Esophagus (tissue), 2 donors: ENCODE data around the gene PCID2. TPM values are rescaled to one million over a fixed set of nuclear protein-coding genes. Genes with fewer than 3 reads are reported as not detected.

ENCODE experiments used
- H3K27ac ChIP-seq, 2 donors: one replicate each; pipeline ENCODE4 v1.5.1; 2013; ENCODE audit warnings: low read depth in 2 of 2, mild to moderate bottlenecking in 2 of 2, inconsistent platforms in 1 of 2, low read length in 1 of 2, moderate library complexity in 1 of 2
- H3K27me3 ChIP-seq, 2 donors: one replicate each; pipeline ENCODE4 v1.6.1; 2013; ENCODE audit warnings: low read length in 2 of 2, control low read depth in 1 of 2, mild to moderate bottlenecking in 1 of 2; ENCODE audit not compliant: insufficient read depth in 2 of 2, control insufficient read depth in 1 of 2
- H3K36me3 ChIP-seq, 2 donors: one replicate each; pipeline ENCODE4 v1.6.1; 2013; ENCODE audit warnings: low read length in 1 of 2; ENCODE audit not compliant: control insufficient read depth in 2 of 2, insufficient read depth in 2 of 2
- H3K4me1 ChIP-seq, 2 donors: one replicate each; pipeline ENCODE4 v1.6.1; 2013; ENCODE audit warnings: low read length in 1 of 2; ENCODE audit not compliant: control insufficient read depth in 2 of 2, insufficient read depth in 2 of 2
- H3K4me3 ChIP-seq, 2 donors: one replicate each; pipeline ENCODE4 v1.5.1; 2013; ENCODE audit warnings: low read length in 2 of 2, mild to moderate bottlenecking in 2 of 2, low read depth in 1 of 2, moderate library complexity in 1 of 2
- H3K9me3 ChIP-seq, 2 donors: one replicate each; pipeline ENCODE4 v1.6.1; 2013; ENCODE audit warnings: mild to moderate bottlenecking in 2 of 2, low read depth in 1 of 2, low read length in 1 of 2, moderate library complexity in 1 of 2; ENCODE audit not compliant: control insufficient read depth in 2 of 2, insufficient read depth in 1 of 2
- whole genome bisulfite sequencing, 2 donors: extraction: QIAGEN DNeasy Blood & Tissue Kit; methylation state at CpG; one replicate each; pipeline ENCODE4 v1.1.7; 2013; 5-methylcytosine and 5-hydroxymethylcytosine counted together
- polyA plus RNA-seq, 2 donors: library from polyadenylated mRNA; stranded (reverse); fragments of 200-250 nt; gene quantifications; one replicate each; pipeline ENCODE4 v1.2.3, GENCODE V29; 2013
- donor health status: healthy with polysubstance abuse.
- donor health status: Bipolar disorder and iron deficiency.

PCID2 gene
- polyA plus RNA-seq, 2 donors: 17.8 to 20.7 TPM

DNA sequence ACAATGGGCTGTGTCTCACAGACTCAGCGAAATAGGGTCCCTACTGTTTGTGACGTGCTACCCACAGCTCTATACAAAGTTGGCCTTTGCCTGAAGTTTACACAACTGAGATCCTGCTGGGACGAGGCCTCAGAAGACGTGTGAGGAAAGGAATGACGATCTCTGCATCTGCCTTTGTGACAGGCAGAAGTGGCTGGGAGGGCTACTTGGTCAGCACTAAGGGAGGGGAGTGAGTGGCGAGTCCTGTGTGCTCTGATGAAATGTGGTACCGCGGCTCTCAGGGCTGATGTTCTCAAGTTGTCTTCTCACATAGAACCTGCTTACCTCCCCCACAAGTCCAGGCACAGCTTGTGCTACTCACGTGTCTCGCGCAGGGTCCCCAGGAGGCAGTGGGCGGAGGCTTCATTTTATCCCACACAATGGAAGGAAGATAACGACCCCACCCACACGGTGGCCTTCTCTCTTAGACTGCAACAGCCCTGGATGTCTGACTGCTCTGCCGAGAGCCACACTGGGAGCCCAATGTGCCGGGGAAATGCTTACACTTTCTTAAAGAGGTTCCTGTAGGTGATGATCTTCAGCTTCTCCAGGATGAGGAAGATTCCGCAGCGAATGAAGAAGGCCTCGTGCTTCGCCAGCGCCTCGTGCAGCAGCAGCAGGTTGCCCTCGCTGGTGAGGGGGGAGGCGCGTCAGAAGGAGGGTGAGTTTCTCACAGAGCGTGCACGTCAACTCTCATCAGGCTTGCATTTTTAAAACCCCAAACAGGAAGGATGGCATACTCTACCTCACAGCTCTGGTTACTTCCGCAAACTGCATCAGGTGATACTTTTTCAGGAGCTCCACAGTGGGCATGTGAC is 28.9 kb downstream of the PCID2 start:
- H3K4me3 ChIP-seq: no peak overlapping the region
- 86 to 88% methylated on average over 28 of the region's 28 CpGs for WGBS, 2 donors
- H3K4me1 ChIP-seq: no peaks in the 10 kb centered on the region
- no peak overlapping the region for H3K27ac ChIP-seq
- no peaks in the 10 kb centered on the region for H3K27me3 ChIP-seq
- H3K36me3 ChIP-seq: peaks cover 13 to 37% of the 10 kb centered on the region in 2 donors
- no peaks in the 10 kb centered on the region for H3K9me3 ChIP-seq

DNA sequence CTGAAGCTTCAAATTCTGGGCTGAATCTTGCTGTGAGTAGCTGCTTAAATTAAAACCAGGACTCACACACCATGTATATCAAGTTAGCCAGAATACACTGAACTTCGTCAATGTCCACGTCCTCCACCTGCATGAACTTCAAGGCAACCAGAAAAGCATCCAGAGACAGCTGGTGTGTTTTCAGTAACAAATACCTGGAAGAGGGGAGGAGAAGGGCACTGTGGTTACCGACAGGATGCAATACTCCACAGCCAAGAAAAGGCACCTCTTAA is 29.6 kb downstream of the PCID2 start:
- Histone ChIP-seq H3K4me1 (no peaks in the 10 kb centered on the region), H3K4me3 (no peak overlapping the region), H3K9me3 (no peaks in the 10 kb centered on the region), H3K27me3 (no peaks in the 10 kb centered on the region), H3K27ac (no peak overlapping the region), H3K36me3 (peaks cover 13 to 37% of the 10 kb centered on the region in 2 donors)
- 78 to 79% methylated on average over 3 of the region's 3 CpGs for WGBS, 2 donors

DNA sequence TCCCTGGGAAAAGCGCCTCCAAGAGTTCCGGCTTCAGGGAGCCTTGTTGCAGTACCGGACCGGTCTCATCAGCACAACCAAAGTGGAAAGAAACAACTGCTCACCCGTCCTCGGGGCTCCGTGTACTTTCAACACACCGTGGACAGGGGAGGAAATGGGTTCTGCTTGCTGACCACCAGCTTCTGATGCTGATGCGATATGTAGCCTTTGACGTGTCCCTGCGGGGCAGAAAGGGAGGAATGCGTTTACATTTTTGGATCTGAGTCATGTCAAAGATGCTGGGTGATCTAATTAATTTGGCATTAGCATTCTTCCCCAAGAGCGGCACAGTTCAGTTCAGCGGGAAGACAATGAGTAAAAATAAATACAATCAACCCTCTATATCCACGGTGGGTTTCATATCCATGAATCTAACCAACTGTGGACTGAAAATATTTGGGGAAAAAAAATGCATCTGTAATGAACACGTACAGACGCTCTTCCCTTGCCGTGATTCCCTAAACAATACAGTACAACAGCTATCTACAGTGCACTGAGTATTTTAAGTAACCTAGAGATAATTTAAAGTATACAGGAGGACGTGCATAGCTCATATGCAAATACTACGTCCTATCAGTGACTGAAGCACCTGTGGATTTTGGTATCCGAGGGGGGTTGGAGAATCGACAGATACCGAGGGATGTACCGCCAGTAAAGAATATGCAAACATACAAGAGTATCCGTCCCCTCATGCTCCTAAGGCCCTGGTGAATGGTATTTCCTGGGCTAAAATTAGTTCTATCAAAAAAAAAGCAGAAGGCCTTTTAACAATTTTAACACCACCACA is 30.2 kb downstream of the PCID2 start:
- Histone ChIP-seq H3K27me3 (no peaks in the 10 kb centered on the region), H3K27ac (no peak overlapping the region), H3K36me3 (peaks cover 13 to 35% of the 10 kb centered on the region in 2 donors), H3K4me3 (no peak overlapping the region), H3K9me3 (no peaks in the 10 kb centered on the region), H3K4me1 (no peaks in the 10 kb centered on the region)
- WGBS, 2 donors: 81 to 82% methylated on average over 25 of the region's 25 CpGs

DNA sequence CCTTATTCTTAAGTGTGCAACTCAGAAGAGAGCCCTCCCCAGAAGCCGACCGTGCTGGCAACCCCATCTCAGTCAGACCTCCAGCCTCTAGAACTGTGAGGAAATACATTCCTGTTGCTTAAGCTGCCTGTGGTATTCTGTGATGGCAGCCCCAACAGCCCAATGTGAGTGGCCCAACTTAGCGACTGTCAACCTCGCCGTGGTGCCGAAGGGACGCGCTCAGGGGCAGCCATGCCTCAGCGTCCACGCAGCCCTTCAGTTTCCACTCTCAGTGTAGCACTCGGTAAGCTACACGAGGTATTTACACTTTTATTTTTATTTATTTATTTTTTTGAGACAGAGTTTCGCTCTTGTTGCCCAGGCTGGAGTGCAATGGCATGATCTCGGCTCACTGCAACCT is 31.6 kb downstream of the PCID2 start:
- Histone ChIP-seq H3K4me1 (no peaks in the 10 kb centered on the region), H3K27me3 (no peaks in the 10 kb centered on the region), H3K4me3 (no peak overlapping the region), H3K36me3 (peaks cover 13 to 35% of the 10 kb centered on the region in 2 donors), H3K27ac (no peak overlapping the region), H3K9me3 (no peaks in the 10 kb centered on the region)
- 96 to 98% methylated on average over 14 of the region's 14 CpGs for WGBS, 2 donors

DNA sequence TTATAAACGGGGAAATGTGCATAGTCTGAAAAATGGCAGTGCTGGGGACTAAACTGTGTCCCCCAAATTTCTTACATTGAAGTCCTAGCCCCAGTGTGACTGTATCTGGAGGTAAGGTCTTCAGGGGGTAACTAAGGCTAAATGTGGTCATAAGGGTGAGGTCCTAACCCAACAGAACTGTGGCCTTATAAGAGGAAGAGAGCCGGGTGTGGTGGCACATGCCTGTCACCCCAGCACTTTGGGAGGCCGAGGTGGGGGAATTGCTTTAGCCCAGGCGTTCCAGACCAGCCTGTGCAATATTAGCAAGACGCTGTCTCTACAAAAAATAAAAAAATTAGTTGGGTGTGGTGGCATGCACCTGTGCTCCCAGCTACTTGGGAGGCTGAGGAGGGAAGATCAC is 32.2 kb downstream of the PCID2 start:
- Histone ChIP-seq H3K4me3 (no peak overlapping the region), H3K27me3 (no peaks in the 10 kb centered on the region), H3K27ac (peak overlapping the region in 1 of 2 donors; percentile 69), H3K9me3 (no peaks in the 10 kb centered on the region), H3K4me1 (no peaks in the 10 kb centered on the region), H3K36me3 (peaks cover 13 to 39% of the 10 kb centered on the region in 2 donors)
- 63 to 65% methylated on average over 5 of the region's 5 CpGs for WGBS, 2 donors

DNA sequence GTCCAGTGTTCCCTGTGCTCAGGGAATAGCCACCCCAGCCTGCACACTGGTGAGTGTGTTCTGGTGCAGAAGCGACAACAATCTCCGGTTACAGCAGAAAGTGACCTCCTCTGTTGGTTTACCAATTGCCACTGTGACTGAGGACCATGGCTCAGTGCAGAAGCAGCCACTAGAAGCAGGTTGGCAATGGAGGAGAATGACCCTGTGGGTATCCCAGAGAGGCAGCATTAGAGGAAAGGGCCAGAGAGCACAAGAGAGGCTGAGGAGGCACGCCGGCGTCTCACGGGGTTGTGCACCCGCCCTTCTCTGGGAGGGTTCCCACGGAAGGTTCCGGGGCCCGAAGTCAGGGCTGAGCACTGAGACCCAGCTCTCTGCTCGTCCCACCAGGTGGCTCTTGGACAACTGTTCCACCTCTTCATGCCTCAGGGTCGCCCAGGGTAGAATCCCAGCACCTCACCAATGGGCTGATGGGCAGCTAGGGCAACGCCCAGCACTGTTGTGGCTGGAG is 36.0 kb downstream of the PCID2 start:
- WGBS, 2 donors: 92 to 94% methylated on average over 13 of the region's 13 CpGs

DNA sequence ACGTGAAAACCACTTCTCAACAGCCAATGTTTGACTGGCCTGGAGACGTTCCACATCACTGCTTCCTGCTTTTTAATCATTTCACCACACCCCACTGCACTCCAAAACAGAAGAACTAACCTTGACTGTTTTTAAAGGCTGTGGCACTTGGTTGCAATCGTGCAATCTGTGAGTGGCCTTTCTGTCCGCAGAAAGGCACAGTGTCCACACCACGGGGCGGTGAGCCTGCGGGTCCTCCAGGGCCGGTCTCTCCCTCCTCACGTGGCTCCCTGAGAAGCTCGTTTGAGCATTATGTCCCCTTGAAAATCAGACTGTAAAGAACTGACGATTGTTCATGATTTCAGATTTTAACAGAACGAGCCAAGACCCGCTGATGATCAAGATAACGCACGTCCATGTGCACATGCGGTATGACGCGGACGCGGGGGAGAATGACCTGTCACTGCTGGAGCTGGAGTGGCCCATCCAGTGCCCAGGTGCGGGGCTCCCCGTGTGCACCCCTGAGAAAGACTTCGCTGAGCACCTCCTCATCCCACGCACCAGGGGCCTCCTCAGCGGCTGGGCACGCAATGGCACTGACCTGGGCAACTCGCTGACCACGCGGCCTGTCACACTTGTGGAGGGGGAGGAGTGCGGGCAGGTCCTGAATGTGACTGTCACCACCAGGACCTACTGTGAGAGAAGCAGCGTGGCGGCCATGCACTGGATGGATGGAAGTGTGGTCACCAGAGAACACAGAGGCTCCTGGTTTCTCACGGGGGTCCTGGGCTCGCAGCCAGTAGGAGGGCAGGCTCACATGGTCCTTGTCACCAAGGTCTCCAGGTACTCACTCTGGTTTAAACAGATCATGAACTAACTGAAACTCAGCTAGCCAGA is 37.0 kb downstream of the PCID2 start:
- Histone ChIP-seq H3K27ac (no peak overlapping the region), H3K27me3 (no peaks in the 10 kb centered on the region), H3K4me3 (no peak overlapping the region), H3K4me1 (no peaks in the 10 kb centered on the region), H3K36me3 (peaks cover 4 to 20% of the 10 kb centered on the region in 2 donors), H3K9me3 (no peaks in the 10 kb centered on the region)
- WGBS, 2 donors: 90 to 92% methylated on average over 34 of the region's 34 CpGs

More for the DNA sequence above, 36.0 kb downstream of the PCID2 start:
- H3K9me3 ChIP-seq: no peaks in the 10 kb centered on the region
- H3K36me3 ChIP-seq: peaks cover 4 to 21% of the 10 kb centered on the region in 2 donors
- no peak overlapping the region for H3K4me3 ChIP-seq
- H3K4me1 ChIP-seq: no peaks in the 10 kb centered on the region
- no peaks in the 10 kb centered on the region for H3K27me3 ChIP-seq
- H3K27ac ChIP-seq: no peak overlapping the region

DNA sequence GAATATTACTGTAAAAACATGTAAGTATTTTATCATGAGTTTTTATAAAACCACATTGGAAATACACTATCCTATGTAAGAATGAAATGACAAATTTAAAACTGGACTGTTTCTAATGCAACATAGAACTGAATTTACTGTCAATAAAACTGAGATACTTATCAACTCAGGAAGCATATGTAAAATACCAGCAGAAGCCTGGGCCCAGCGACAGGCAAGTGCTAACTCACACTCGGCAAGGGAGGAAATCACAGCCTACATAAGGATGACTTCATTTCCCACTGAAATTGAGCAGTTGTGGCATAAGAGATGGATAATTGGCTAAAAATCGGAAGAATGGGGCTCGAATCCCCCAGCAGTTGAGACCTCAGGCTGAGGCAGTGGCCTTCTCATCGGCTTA is 38.0 kb downstream of the PCID2 start:
- no peaks in the 10 kb centered on the region for H3K9me3 ChIP-seq
- WGBS, 2 donors: 71 to 79% methylated on average over 5 of the region's 5 CpGs
- H3K36me3 ChIP-seq: peaks cover 4 to 14% of the 10 kb centered on the region in 2 donors
- no peaks in the 10 kb centered on the region for H3K27me3 ChIP-seq
- no peaks in the 10 kb centered on the region for H3K4me1 ChIP-seq
- no peak overlapping the region for H3K4me3 ChIP-seq
- no peak overlapping the region for H3K27ac ChIP-seq
